ENCODE data around the gene ABCA2. TPM values are rescaled to one million over a fixed set of nuclear protein-coding genes. Genes with fewer than 3 reads are reported as not detected.

ABCA2 gene
- total RNA-seq, 1 experiment from 2014 or later = 19.2 TPM

GRCh38 chr9:136991993-136992818 lies 35.8 kb downstream of the ABCA2 start, which contains the start of gene PAXX (continued):
- TF ChIP-seq MAX (CRISPR knock-in tag; IDR thresholded peaks at IDR 0.05) (peak; percentile 75), NFYB (CRISPR knock-in tag; conservative IDR thresholded peaks at IDR 0.05; ENCODE audit: low read depth) (no peak), ZNF671 (CRISPR knock-in tag; IDR thresholded peaks at IDR 0.05) (no peak), ZSCAN18 (CRISPR knock-in tag; IDR thresholded peaks at IDR 0.05) (no peak), E2F4 (CRISPR knock-in tag; IDR thresholded peaks at IDR 0.05; ENCODE audit: borderline replicate concordance, low read depth) (peak; percentile 61; the same call in 1 of the 2 replicates), ZNF281 (CRISPR knock-in tag; IDR thresholded peaks at IDR 0.05) (no peak), FOXJ3 (CRISPR knock-in tag; IDR thresholded peaks at IDR 0.05; ENCODE audit: borderline replicate concordance) (no peak), MXD4 (CRISPR knock-in tag; IDR thresholded peaks at IDR 0.05; ENCODE audit: borderline replicate concordance) (no peak), ZNF512 (CRISPR knock-in tag; IDR thresholded peaks at IDR 0.05; ENCODE audit: borderline replicate concordance) (no peak), ARID4B (CRISPR knock-in tag; IDR thresholded peaks at IDR 0.05; ENCODE audit: borderline replicate concordance) (peak; percentile 39; the same call in 1 of the 2 replicates), ATF2 (CRISPR knock-in tag; IDR thresholded peaks at IDR 0.05; ENCODE audit: borderline replicate concordance, low read depth) (peak; percentile 20; the same call in 1 of the 2 replicates), AFF4 (CRISPR knock-in tag; IDR thresholded peaks at IDR 0.05; ENCODE audit: borderline replicate concordance) (no peak)
